H1 (cell line): ENCODE results near the gene FRY. TPM values are rescaled to one million over a fixed set of nuclear protein-coding genes. Genes with fewer than 3 reads are reported as not detected.

Experiments
- CTCF ChIA-PET: fragments of 300-600 bp; sonication (Branson Sonifier 250); formaldehyde crosslinking; loops from one replicate; lab custom pipeline; 2021; ENCODE audit not compliant: partially characterized antibody; lab: Charles Lee
- POLR2A ChIA-PET: fragments of 300-600 bp; sonication (Branson Sonifier 250); formaldehyde crosslinking; loops from one replicate; lab custom pipeline; 2021; ENCODE audit warnings: inconsistent platforms; ENCODE audit not compliant: partially characterized antibody; lab: Charles Lee
- DNase-seq, 2 experiments: peaks; one replicate each; pipeline versions ENCODE4 v3.0.0 to v3.0.0-alpha.2; 2010 to 2022; ENCODE audit warnings: low spot score in 2 of 2, low read depth in 1 of 2, mixed read lengths in 1 of 2
- FAIRE-seq: peaks from 2 replicates; lab custom pipeline; 2011; peaks lifted over from hg19 to GRCh38; lab: Jason Lieb, UNC
- H2AFZ ChIP-seq: 2 replicates; pipeline ENCODE4 v1.8.1; 2012; ENCODE audit warnings: low read length, inconsistent platforms
- H2AK5ac ChIP-seq: 2 replicates; pipeline ENCODE4 v1.6.1; 2013; ENCODE audit warnings: low read depth, low read length
- H2BK120ac ChIP-seq: replicated peaks from 2 replicates; pipeline ENCODE3; 2013; ENCODE audit warnings: low read depth, low read length, inconsistent platforms
- H2BK12ac ChIP-seq: 2 replicates; pipeline ENCODE4 v1.6.1; 2013; ENCODE audit warnings: low read depth, low read length
- H2BK15ac ChIP-seq: 2 replicates; pipeline ENCODE4 v1.6.1; 2013; ENCODE audit warnings: low read length
- H2BK20ac ChIP-seq: 2 replicates; pipeline ENCODE4 v1.6.1; 2013; ENCODE audit warnings: low read length
- H2BK5ac ChIP-seq: 2 replicates; pipeline ENCODE4 v1.6.1; 2013; ENCODE audit warnings: low read depth, low read length
- H3K14ac ChIP-seq: 2 replicates; pipeline ENCODE4 v1.6.1; 2013; ENCODE audit warnings: inconsistent platforms; ENCODE audit not compliant: insufficient read length
- H3K18ac ChIP-seq: 2 replicates; pipeline ENCODE4 v1.6.1; 2013; ENCODE audit warnings: low read length; ENCODE audit errors: extremely low read depth
- H3K23ac ChIP-seq: 2 replicates; pipeline ENCODE4 v1.6.1; 2013; ENCODE audit warnings: inconsistent platforms; ENCODE audit not compliant: insufficient read length
- H3K23me2 ChIP-seq: 2 replicates; pipeline ENCODE4 v1.6.1; 2013; ENCODE audit warnings: low read depth, low read length
- H3K27ac ChIP-seq: 2 replicates; pipeline ENCODE4 v1.6.1; 2011; ENCODE audit warnings: low read depth, low read length, inconsistent platforms
- H3K27me3 ChIP-seq, 4 experiments: replicated peaks in 1 of 4; 1 replicate in 1 of 4; 2 replicates in 3 of 4; pipeline versions ENCODE4 v1.6.1 to v1.8.1; 2011 to 2013; ENCODE audit warnings: low read length in 3 of 4, mild to moderate bottlenecking in 3 of 4, inconsistent platforms in 2 of 4, mixed read lengths in 2 of 4, moderate library complexity in 1 of 4; ENCODE audit not compliant: control insufficient read depth in 3 of 4, insufficient read depth in 3 of 4; ENCODE audit errors: extremely low read depth in 1 of 4
- H3K36me3 ChIP-seq, 4 experiments: 2 replicates each; pipeline versions ENCODE4 v1.6.1 to v1.8.1; 2011 to 2013; ENCODE audit warnings: mild to moderate bottlenecking in 4 of 4, low read length in 3 of 4, moderate library complexity in 2 of 4, control low read depth in 1 of 4, inconsistent platforms in 1 of 4; ENCODE audit not compliant: insufficient read depth in 4 of 4, control insufficient read depth in 2 of 4
- H3K4ac ChIP-seq: replicated peaks from 2 replicates; pipeline ENCODE3; 2013; ENCODE audit warnings: low read length, low read depth, mixed read lengths, inconsistent platforms; ENCODE audit not compliant: insufficient read length
- H3K4me1 ChIP-seq, 4 experiments: replicated peaks in 1 of 4; 1 replicate in 1 of 4; 2 replicates in 3 of 4; pipeline versions ENCODE4 v1.6.1 to v1.8.1; 2011 to 2013; ENCODE audit warnings: low read length in 3 of 4, inconsistent platforms in 2 of 4, mixed read lengths in 1 of 4; ENCODE audit not compliant: insufficient read depth in 4 of 4, control insufficient read depth in 3 of 4
- H3K4me2 ChIP-seq, 2 experiments: 2 replicates each; pipeline versions ENCODE4 v1.6.1 to v1.8.1; 2011 to 2013; ENCODE audit warnings: low read depth in 2 of 2, low read length in 2 of 2, control low read depth in 1 of 2, inconsistent platforms in 1 of 2, mild to moderate bottlenecking in 1 of 2; ENCODE audit not compliant: insufficient read depth in 1 of 2
- H3K4me3 ChIP-seq, 4 experiments: fragments of 200-600, 300-600 bp in 1 of 4; sonication (generic), shearing (Covaris generic), sonication (Bioruptor Twin) in 1 of 4; 2 replicates each; pipeline versions ENCODE4 v1.5.1 to v1.8.1; 2011 to 2016; ENCODE audit warnings: low read length in 4 of 4, low read depth in 3 of 4, control low read depth in 2 of 4, inconsistent platforms in 2 of 4, mild to moderate bottlenecking in 2 of 4, mixed read lengths in 1 of 4, moderate library complexity in 1 of 4; ENCODE audit not compliant: insufficient read depth in 2 of 4; ENCODE audit errors: extremely low read depth in 1 of 4
- H3K56ac ChIP-seq: replicated peaks from 2 replicates; pipeline ENCODE3; 2013; ENCODE audit warnings: low read depth, mild to moderate bottlenecking, mixed read lengths, low read length, inconsistent platforms; ENCODE audit not compliant: insufficient read length
- H3K79me1 ChIP-seq: 2 replicates; pipeline ENCODE4 v1.6.1; 2013; ENCODE audit warnings: low read depth, low read length, control low read depth
- H3K79me2 ChIP-seq, 2 experiments: 2 replicates each; pipeline versions ENCODE4 v1.6.1 to v1.8.1; 2012 to 2013; ENCODE audit warnings: low read length in 2 of 2, mild to moderate bottlenecking in 2 of 2, inconsistent platforms in 1 of 2; ENCODE audit not compliant: insufficient read depth in 2 of 2, control insufficient read depth in 1 of 2
- H3K9ac ChIP-seq, 4 experiments: replicated peaks in 1 of 4; 1 replicate in 1 of 4; 2 replicates in 3 of 4; pipeline versions ENCODE4 v1.6.1 to v1.8.1; 2011 to 2013; ENCODE audit warnings: low read depth in 3 of 4, low read length in 3 of 4, control low read depth in 2 of 4, mild to moderate bottlenecking in 2 of 4, moderate library complexity in 2 of 4, inconsistent platforms in 1 of 4; ENCODE audit errors: extremely low read depth in 1 of 4
- H3K9me3 ChIP-seq, 2 experiments: 2 replicates each; pipeline versions ENCODE4 v1.6.1 to v1.8.1; 2012 to 2013; ENCODE audit warnings: mild to moderate bottlenecking in 2 of 2, moderate library complexity in 2 of 2, control low read depth in 1 of 2, inconsistent platforms in 1 of 2, low read depth in 1 of 2, low read length in 1 of 2, mixed read lengths in 1 of 2; ENCODE audit not compliant: insufficient read depth in 2 of 2
- H4K20me1 ChIP-seq, 2 experiments: replicated peaks in 1 of 2; 2 replicates each; pipeline versions ENCODE3 to v1.8.1; 2011 to 2013; ENCODE audit warnings: inconsistent platforms in 2 of 2, low read length in 2 of 2, mild to moderate bottlenecking in 1 of 2; ENCODE audit not compliant: insufficient read depth in 2 of 2, control insufficient read depth in 1 of 2
- H4K5ac ChIP-seq: 2 replicates; pipeline ENCODE4 v1.6.1; 2013; ENCODE audit warnings: low read length, low read depth, mixed read lengths, inconsistent platforms; ENCODE audit not compliant: insufficient read length
- H4K8ac ChIP-seq: 2 replicates; pipeline ENCODE4 v1.8.0; 2013; ENCODE audit warnings: mild to moderate bottlenecking, moderate library complexity, low read length, inconsistent platforms; ENCODE audit not compliant: insufficient read depth; ENCODE audit errors: extremely low read depth
- H4K91ac ChIP-seq: replicated peaks from 2 replicates; pipeline ENCODE3; 2013; ENCODE audit warnings: low read length, mixed read lengths, inconsistent platforms; ENCODE audit not compliant: insufficient read length
- ATF2 ChIP-seq: IDR thresholded peaks from 2 replicates; pipeline ENCODE4 v1.6.1; 2012; ENCODE audit warnings: low read length, inconsistent platforms
- CHD1 ChIP-seq: IDR thresholded peaks from 2 replicates; pipeline ENCODE4 v1.6.1; 2012; ENCODE audit warnings: low read depth, low read length, improper control_type of control experiment
- CREB1 ChIP-seq: IDR thresholded peaks from 2 replicates; pipeline ENCODE4 v1.6.1; 2012; ENCODE audit warnings: inconsistent platforms
- E2F6 ChIP-seq: IDR thresholded peaks from 2 replicates; pipeline ENCODE4 v1.6.1; 2012; ENCODE audit warnings: inconsistent platforms
- HDAC2 ChIP-seq, 2 experiments: fragments of 300-600 bp in 1 of 2; sonication (generic) in 1 of 2; IDR thresholded peaks; 2 replicates each; pipeline ENCODE4 v1.6.1; 2011 to 2012; ENCODE audit warnings: low read depth in 2 of 2, low read length in 2 of 2, mild to moderate bottlenecking in 2 of 2, moderate library complexity in 2 of 2, borderline replicate concordance in 1 of 2, inconsistent platforms in 1 of 2
- JUND ChIP-seq: IDR thresholded peaks from 2 replicates; pipeline ENCODE4 v1.6.1; 2011; ENCODE audit warnings: mild to moderate bottlenecking, improper control_type of control experiment, low read length
- POLR2AphosphoS5 ChIP-seq: IDR thresholded peaks from 2 replicates; pipeline ENCODE4 v1.6.1; 2011; ENCODE audit warnings: low read depth, low read length
- WGBS, 2 experiments: shearing (Covaris generic) in 1 of 2; methylation state at CpG; one replicate each; pipeline versions ENCODE4 v1.1.6 to v1.1.7; 2013 to 2015; ENCODE audit warnings: low lambda C conversion rate in 2 of 2, mixed read lengths in 2 of 2, inconsistent platforms in 1 of 2, low coverage in 1 of 2, missing lambda C conversion rate in 1 of 2; ENCODE audit not compliant: insufficient replicate concordance in 2 of 2, insufficient coverage in 1 of 2, insufficient read length in 1 of 2; ENCODE audit errors: extremely low coverage in 1 of 2, missing lambda C conversion rate in 1 of 2; 5-methylcytosine and 5-hydroxymethylcytosine counted together
- polyA plus RNA-seq, 7 experiments: library from polyadenylated mRNA; depleted of rRNA in 3 of 7; stranded (reverse) in 5 of 7; unstranded in 2 of 7; fragments of >200 nt in 5 of 7; fragments of 200-250 nt in 2 of 7; gene quantifications; 1 replicate in 5 of 7; 2 replicates in 1 of 7; 4 replicates in 1 of 7; pipeline versions ENCODE4 v1.2.1 to v1.2.3, GENCODE V29; 2011 to 2013; ENCODE audit warnings: missing spikeins in 2 of 7, mixed read lengths in 2 of 7
- total RNA-seq: library from RNA; stranded (reverse); fragmentation: NEBNext Ultra II Directional; extraction: Animal tissue kit (Norgen Biotek cat#: 25700); gene quantifications from 2 replicates; pipeline ENCODE4 v1.2.1, GENCODE V29; 2021

The FRY gene
- total and polyA plus RNA-seq, 2 of the 8 experiments (the other 6 are each of a cell fraction or from before 2014, with no cell fraction given) = 4.3 to 9.2 TPM

DNA sequence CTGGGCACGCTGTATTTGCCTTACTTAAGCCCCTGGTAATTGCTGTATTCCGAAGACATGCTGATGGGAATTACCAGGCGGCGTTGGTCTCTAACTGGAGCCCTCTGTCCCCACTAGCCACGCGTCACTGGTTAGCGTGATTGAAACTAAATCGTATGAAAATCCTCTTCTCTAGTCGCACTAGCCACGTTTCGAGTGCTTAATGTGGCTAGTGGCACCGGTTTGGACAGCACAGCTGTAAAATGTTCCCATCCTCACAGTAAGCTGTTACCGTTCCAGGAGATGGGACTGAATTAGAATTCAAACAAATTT lies 284.4 kb downstream of the FRY start:
- DNase-seq (no peak), FAIRE-seq (no peak)
- Histone ChIP-seq H4K20me1 (no peaks in the 10 kb centered on the region), H3K23me2 (peaks cover 10% of the 10 kb centered on the region), H2AFZ (peak overlapping the region; percentile 92), H3K27ac (peak overlapping the region; percentile 93), H2BK12ac (no peak overlapping the region; the same call in 1 of the 2 replicates), H3K4ac (peak overlapping the region; percentile 89), H3K14ac (no peak overlapping the region), H3K36me3 (peaks cover 0 to 15% (median 3%) of the 10 kb centered on the region in 4 experiments; a peak in 4 of 8 replicates), H3K4me2 (peak overlapping the region; percentile 90 to 97), H2BK120ac (peak overlapping the region; percentile 50), H3K79me1 (no peaks in the 10 kb centered on the region), H2BK15ac (no peak overlapping the region), H2BK5ac (no peak overlapping the region), H4K91ac (no peak overlapping the region), H3K4me3 (peak overlapping the region; percentile 60 to 69 (median 64)), H4K5ac (peak overlapping the region; percentile 77), H3K27me3 (no peaks in the 10 kb centered on the region), H3K9me3 (no peaks in the 10 kb centered on the region), H3K79me2 (no peaks in the 10 kb centered on the region), H3K4me1 (peaks cover 0 to 5% (median under 1%) of the 10 kb centered on the region in 4 experiments; a peak in 5 of 7 replicates), H3K23ac (no peak overlapping the region), H3K9ac (peak overlapping the region; percentile 83 to 96 (median 94)), H3K56ac (no peak overlapping the region), H2BK20ac (no peak overlapping the region), H4K8ac (no peak overlapping the region), H2AK5ac (no peak overlapping the region), H3K18ac (peak overlapping the region; percentile 63)
- WGBS, 2 experiments = 7% methylated on average over 13 of the region's 13 CpGs; no CpG with 5 or more reads in 1 of the 2 experiments
- ChIA-PET CTCF (no interaction called here), POLR2A (interaction anchor here (0.8 to 2.3 kb wide), 18 partner anchors 9 to 370 kb away, joined by 3 to 12 read pairs (median 4); partner anchors contain the start of gene FRY)
- TF ChIP-seq E2F6 (0 out of 2 replicates have a peak, but pooled peaks have one; percentile 8), HDAC2 (IDR thresholded peaks at IDR 0.05; ENCODE audit: borderline replicate concordance in 1 of 2, low read depth in 2 of 2, low read length in 2 of 2) (0 out of 4 replicates have a peak, but pooled peaks of 1 of the 2 experiments have one; percentile 15), POLR2AphosphoS5 (no peak), CREB1 (peak; percentile 43; the same call in 1 of the 2 replicates), JUND (peak; percentile 24; the same call in 1 of the 2 replicates), ATF2 (peak; percentile 76; the same call in 1 of the 2 replicates), CHD1 (no peak)
